WI38 (cell line): Measurements from ENCODE around the gene TGFB2.

Source experiments
- H3K4me3 ChIP-seq: 2 replicates; pipeline ENCODE4 v1.5.1; 2011; ENCODE audit warnings: low read depth, mild to moderate bottlenecking, control low read depth, low read length
- CTCF ChIP-seq: IDR thresholded peaks from 2 replicates; pipeline ENCODE4 v1.5.1; 2012; ENCODE audit warnings: low read depth, mild to moderate bottlenecking, control low read depth, low read length

Gene TGFB2

GRCh38 chr1:218302155-218302554 is 43.0 kb upstream of the TGFB2 start:
- no peak overlapping the region for H3K4me3 ChIP-seq
- no peak for TF ChIP-seq CTCF

DNA sequence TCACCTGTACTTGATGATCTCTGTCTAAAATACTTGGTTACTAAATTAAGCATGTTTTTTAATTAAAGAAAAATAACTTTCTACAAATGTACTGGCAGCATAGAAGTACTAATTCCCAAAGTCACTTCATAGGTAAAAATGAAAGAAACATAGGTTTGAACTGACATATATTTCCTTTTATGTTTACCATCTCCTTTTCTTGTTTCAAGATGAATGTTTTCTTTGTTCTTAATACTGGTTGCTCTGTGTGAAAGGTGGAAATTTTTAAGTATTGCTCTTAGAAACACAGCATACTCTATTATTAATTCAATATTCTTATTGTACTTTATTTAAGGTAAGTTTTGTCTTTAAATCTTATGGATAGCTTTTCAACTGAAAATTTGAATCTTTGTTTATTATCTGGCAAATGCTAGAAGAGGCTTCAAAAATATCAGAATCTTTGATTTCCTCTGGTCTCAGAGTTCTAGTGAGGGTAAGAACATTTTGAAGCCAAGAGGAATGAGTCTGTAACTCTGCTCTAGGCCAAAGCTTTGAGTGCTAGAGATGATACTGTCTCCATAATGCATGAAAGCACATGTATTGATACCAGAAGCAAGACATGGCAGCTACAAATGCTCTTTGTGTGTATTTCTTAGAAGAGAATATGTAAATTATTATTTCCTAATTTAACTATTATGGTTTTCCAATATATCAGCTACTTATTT is 41.8 kb upstream of the TGFB2 start:
- no peak for TF ChIP-seq CTCF

DNA sequence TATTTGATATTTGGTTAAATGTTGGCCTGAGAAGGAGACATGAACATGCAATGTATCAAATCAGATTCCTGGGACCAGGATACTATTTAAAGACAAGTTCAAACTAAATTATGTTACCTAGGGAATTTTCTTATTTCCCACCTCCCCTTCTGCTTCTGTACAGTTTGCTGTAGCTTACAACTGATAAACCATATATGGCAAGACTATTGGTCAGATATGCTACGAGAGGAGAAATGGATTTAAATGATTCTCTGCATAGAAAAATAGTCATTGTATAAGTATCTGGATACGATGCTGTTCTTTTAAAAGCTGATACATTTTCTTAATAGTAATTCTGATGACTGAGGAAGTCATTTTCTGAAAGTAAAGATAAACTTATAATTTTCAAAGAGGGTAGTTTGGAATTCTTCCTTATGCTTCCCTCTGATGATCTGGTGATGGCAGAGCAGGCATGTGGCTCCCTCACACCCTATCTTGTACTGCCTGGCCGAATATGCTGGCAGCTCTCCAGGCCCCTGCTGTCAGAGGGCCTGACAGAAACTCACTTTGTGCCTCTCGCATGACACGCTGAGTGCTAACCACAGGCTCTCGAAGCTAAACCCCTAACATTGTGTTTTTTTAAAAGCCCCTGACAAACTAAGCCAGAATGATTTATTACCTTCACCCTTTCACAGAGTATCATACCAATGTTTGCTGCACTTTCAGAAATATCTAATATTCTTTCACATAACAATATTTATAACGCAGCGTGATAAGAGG is 40.7 kb upstream of the TGFB2 start:
- no peak overlapping the region for H3K4me3 ChIP-seq
- TF ChIP-seq CTCF, result no peak

More for the DNA sequence above, 41.8 kb upstream of the TGFB2 start:
- H3K4me3 ChIP-seq, result no peak overlapping the region

DNA sequence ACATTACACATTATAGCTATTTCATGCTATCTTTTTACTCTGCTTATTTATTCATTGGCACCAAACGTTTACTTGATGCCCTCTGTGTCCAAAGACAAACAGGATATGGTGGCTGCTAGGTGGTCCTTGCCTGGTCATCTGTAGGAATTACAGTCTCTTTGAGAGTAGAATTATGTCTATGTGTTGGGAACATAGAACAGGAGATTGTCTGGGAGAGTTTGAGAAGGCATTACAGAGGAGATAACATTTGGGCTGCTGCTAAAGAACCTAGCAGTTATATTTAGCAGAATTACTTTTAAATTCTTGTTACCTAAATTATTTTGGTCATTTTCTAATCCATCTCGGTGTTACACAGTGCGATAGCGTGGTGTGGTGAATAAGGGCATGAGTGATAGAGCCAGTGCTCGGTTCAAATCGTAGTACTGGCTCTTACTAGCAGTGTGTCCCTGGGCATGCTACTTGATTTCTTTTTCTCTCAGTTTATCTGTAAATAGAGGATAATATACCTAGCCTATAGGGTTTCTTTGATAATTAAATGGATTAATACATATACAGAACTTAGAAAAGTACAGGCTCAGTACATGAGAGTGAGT is 39.6 kb upstream of the TGFB2 start:
- TF ChIP-seq CTCF, result no peak
- H3K4me3 ChIP-seq, result no peak overlapping the region

DNA sequence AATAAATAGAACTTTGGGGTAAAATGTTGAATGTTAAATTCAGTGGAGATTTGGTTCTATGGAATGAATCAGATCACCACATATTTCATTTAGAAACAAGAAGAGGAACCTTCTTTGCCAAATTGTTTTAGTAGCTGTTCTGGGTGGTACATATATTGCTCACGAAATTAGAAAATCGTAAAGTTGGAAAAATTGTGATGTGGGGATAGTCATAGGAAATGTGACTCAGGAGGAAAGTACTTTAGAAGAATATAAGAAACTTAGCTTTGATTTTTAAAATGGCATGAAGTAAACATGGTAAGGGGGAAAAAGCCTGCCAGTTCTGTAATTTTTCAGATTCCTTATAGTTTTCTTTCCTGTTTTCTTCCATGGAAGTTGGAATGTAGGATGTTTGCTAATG is 32.6 kb upstream of the TGFB2 start:
- no peak for TF ChIP-seq CTCF
- no peak overlapping the region for H3K4me3 ChIP-seq

DNA sequence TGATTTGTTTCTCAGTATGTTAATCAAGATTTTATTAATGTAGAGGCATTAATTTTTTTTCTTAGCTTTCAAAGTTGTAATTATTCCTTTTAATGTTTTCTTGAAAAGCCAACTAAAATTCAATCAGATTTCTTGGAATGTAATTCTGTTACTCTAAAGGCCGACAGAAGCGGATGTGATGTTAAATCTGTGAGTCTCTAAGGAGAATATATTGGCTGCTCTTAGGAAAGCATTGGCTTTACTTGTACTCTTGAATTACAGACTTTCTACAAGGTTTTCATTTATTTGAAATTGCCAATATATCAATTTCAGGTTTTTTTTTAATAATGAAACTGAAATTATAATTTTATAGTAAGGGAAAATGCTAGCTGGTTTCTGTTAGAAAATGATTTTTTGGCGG is 30.8 kb upstream of the TGFB2 start:
- no peak for TF ChIP-seq CTCF
- no peak overlapping the region for H3K4me3 ChIP-seq

- no peak overlapping the region for H3K4me3 ChIP-seq
These were observed 29.5 kb upstream of the TGFB2 start for GRCh38 chr1:218315638-218316037.

More at GRCh38 chr1:218315638-218316037, 29.5 kb upstream of the TGFB2 start:
- TF ChIP-seq CTCF, result no peak
